GM18951 (cell line): ENCODE measurements around the gene CDC42EP5.
"Not testable (repeated sequence)": the region's sequence is repeated elsewhere in the genome, so short reads cannot be mapped to it uniquely, and the experiment has no call there.

Experiments used
- POLR2A ChIP-seq: IDR thresholded peaks from 4 replicates; pipeline ENCODE4 v1.6.1; 2011; ENCODE audit warnings: mild to moderate bottlenecking; ENCODE audit not compliant: insufficient read length, insufficient read depth; ENCODE audit errors: extremely low read depth
- in situ Hi-C: fragments of 300-500 bp; cut with MboI; formaldehyde crosslinking; loops from one replicate; pipeline ENCODE4 v1.12.0; 2022; ENCODE audit warnings: low sequenced_read_pairs, mixed read lengths, inconsistent platforms; ENCODE audit not compliant: unreplicated experiment

Gene CDC42EP5

DNA sequence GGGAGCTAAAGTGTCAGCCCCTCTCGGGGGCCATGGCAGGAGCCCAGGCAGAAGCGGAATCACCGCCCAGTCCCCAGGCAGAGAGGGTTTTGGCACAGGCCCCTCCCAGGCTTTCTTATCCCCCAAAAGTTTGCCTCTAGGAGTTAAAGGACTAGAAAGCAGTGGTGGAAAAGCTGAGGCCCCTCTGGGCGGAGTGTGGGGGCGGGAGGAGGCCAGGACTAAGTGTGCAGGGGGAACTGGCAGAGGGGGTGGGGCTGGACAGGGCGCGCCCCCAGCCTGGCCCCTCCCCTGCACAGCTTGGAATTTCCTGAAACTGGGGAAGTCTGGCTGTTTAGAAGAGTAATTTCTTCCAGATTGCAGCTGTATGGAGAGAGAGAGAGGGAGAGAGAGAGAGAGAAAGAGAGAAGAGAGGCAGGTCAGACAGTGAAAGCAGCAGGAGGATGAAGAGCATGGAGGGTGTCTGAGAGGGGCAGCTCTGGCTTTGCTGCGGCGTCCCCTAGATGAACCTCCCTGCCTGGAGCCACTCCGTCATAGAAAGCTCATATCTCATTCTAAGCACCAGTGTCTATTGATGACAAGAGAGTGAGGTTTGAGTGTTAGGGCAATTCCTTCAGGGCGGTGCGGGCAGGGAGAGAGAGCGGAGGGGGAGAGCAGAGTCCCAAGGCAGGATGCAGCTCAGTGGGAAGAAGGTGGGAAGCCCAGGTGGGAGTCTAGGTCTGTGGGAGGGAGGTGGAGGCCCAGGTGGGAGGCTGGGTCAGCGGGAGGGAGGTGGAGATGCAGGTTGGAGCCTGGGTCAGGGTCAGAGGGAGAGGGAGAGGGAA is at the start of gene CDC42EP5:
Gene CDC42EP5, minus strand, starts transcription at position 226 of the 821 bp plus-strand sequence. CDS start 7,749 bp downstream, outside the sequence.
- in situ Hi-C loops = no loop called here
- no peak for TF ChIP-seq POLR2A

GRCh38 chr19:54521860-54522513 is 48.9 kb upstream of the CDC42EP5 start:
- no peak for TF ChIP-seq POLR2A
- in situ Hi-C loops = no loop called here

DNA sequence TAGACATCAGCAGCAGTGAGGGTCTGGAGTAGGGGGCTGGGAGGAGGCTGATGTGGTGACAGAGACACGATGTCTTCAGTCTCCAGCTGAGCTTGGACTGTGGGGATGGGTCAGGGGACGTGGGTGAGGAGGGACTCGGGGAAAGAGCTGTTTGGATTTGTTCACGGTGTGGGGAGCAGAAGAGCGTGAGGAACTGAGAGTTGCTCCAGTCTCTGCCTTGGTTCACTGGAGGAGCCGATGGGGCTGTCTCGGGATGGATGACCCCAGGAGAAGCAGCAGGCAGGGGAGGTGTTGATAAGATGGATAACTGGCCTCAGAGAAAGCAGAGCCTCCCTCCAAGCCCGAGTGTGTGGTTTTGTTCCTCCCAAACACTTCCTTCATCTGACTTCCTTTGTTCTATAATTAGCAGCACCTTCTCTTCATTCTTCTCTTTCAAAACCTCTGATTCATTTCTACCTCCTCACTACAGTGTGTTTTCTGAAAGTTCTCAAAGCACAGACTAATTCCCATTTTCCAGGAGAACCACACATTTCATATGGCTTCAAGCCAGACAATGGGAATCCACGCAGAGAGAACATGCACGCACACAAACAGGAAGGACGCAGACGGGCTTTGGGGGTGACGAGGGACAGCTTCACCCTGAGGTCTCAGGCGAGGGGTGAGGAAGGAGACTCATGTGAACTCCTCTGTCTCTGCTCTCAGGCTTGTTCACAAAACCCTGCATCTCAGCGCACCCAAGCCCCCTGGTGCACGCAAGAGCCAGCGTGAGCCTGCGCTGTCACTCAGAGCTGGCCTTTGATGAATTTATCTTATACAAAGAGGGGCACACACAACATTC is 48.1 kb upstream of the CDC42EP5 start:
- no peak for TF ChIP-seq POLR2A
- in situ Hi-C loops = no loop called here

DNA sequence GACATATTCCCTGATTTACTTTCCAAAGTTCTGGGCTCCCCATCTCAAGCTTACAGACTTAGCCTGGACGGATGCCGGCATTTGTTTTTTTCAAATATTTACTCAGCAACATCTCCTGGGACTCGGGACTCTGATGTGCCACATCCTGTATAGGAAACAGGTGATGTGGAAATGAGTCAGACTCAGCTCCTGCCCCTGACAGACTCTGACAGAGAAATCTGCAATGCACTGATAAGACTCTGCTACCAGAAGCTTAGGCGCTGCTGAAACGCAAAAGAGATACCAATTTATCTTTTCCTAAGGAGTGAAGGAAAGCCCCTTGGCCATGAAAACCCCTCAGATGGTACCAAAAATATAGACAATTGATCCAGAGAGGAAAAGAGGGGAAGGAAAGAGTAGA is 45.7 kb upstream of the CDC42EP5 start:
- no peak for TF ChIP-seq POLR2A
- in situ Hi-C loops = no loop called here

DNA sequence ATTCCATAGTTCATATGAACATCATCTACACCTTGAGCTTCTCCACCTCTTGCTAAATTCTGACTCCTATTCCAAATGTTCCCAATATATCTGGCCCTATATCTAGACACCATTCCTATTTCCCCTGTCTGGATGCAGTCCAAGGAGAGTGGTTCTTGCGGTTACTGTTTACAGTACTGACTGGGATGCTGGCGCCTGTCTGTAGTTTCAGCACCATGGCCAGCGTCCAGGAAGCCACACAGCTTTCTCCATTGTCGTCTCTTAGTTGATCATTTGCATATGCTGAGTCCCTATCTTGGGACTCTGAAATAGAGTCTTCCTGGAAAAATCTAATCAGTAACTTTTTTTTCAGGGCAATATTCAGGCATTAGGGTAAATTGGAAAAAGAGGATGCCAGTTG is 44.4 kb upstream of the CDC42EP5 start:
- in situ Hi-C loops = no loop called here
- TF ChIP-seq POLR2A = no peak

DNA sequence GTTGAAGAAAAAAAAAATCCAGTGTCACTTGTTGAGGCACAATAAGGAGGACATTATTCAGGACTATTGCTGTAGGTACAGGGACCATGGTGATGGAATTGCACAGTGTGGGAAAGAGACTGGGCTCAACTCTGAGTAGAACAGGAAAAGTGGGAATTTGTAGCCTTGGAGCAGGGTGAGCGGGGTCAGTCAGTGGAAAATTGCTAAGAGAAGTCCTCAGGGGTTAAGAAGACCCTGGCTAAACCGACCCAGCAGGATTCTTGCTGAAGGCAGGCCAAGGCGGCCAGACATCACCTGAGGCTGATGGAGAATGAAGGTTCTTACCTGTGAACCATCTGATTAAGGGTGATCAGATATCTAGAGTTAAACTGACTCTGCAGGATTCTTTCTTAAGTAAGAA is 42.1 kb upstream of the CDC42EP5 start:
- in situ Hi-C loops = no loop called here

GRCh38 chr19:54509200-54509940 is 36.3 kb upstream of the CDC42EP5 start:
- in situ Hi-C loops = not testable (repeated sequence)

More for the DNA sequence above, 42.1 kb upstream of the CDC42EP5 start:
- no peak for TF ChIP-seq POLR2A

DNA sequence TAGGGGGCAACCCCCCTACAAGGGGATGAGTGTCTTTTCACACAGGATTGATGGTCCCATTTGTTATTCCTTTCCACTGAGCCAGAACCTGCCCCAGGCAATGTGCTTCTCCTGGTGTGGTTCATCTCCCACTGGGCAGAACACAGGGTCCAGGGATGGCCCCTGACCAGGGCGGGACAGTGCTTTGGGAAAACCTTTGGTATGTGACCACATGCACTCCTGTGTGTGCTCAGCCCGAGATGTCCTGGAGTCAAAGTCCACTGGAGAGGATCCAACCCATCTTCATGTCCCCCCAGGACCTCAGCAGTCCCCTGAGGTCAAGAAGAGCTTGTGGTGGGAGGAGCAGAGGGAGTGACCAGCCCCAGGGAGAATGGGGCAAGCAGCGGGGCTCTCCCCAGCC is 35.4 kb upstream of the CDC42EP5 start:
- in situ Hi-C loops = not testable (repeated sequence)

DNA sequence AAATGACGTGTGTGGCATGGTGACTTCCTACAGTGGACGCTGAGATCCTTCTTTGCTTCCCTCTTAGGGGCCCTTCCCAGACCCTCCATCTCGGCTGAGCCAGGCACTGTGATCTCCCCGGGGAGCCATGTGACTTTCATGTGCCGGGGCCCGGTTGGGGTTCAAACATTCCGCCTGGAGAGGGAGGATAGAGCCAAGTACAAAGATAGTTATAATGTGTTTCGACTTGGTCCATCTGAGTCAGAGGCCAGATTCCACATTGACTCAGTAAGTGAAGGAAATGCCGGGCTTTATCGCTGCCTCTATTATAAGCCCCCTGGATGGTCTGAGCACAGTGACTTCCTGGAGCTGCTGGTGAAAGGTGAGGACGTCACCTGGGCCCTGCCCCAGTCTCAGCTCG is 34.7 kb upstream of the CDC42EP5 start:
- TF ChIP-seq POLR2A = no peak
- in situ Hi-C loops = no loop called here

GRCh38 chr19:54507038-54507717 is 34.1 kb upstream of the CDC42EP5 start:
- in situ Hi-C loops = not testable (repeated sequence)

DNA sequence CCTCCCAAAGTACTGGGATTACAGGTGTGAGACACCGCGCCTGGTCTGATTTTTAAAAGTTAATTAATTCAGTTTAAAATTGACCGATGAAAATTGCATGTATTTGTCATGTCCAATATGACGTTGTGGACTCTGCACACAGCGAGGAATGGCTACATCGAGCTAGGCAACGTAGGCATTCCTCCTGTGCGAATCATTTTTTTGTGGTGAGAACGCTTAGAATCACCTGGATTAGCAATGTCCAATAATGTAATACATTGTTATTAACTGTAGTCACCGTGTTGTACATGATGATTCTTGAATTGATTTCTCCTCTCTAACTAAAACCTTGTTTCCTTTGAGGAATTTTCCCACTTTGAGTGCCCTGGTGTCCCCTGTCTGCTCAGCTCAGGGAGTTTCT is 33.0 kb upstream of the CDC42EP5 start:
- TF ChIP-seq POLR2A = no peak
- in situ Hi-C loops = no loop called here

- in situ Hi-C loops = not testable (repeated sequence)
Observed at GRCh38 chr19:54505542-54505941, 32.4 kb upstream of the CDC42EP5 start.
